HepG2 (cell line): Measurements from ENCODE around the gene TRPV4. TPM values are rescaled to one million over a fixed set of nuclear protein-coding genes. Genes with fewer than 3 reads are reported as not detected.

ENCODE experiments used
- AGO1 ChIP-seq: fragments of 200-400 bp; formaldehyde crosslinking; IDR thresholded peaks from 2 replicates; pipeline ENCODE4 v1.6.1; 2017; ENCODE audit warnings: mild to moderate bottlenecking, low read depth, low read length, moderate library complexity; ENCODE audit not compliant: poor library complexity, severe bottlenecking
- ATAD3A ChIP-seq: sonication (generic); formaldehyde crosslinking; IDR thresholded peaks from 2 replicates; pipeline ENCODE4 v1.4.0; 2020; ENCODE audit warnings: missing genetic modification reagents
- CEBPG ChIP-seq: IDR thresholded peaks from 2 replicates; pipeline ENCODE4 v1.6.1; 2016
- FOXP4 ChIP-seq: sonication (generic); formaldehyde crosslinking; IDR thresholded peaks from 2 replicates; pipeline ENCODE4 v1.4.0; 2020; ENCODE audit warnings: missing genetic modification reagents
- HMG20B ChIP-seq: conservative IDR thresholded peaks from 2 replicates; pipeline ENCODE4 v1.6.1; 2016; ENCODE audit warnings: missing genetic modification reagents, missing compliant biosample characterization
- MLXIP ChIP-seq: sonication (generic); formaldehyde crosslinking; IDR thresholded peaks from 2 replicates; pipeline ENCODE4 v1.9.0; 2021; ENCODE audit warnings: missing genetic modification reagents, borderline replicate concordance
- NFE2L1 ChIP-seq: sonication (generic); formaldehyde crosslinking; IDR thresholded peaks from 2 replicates; pipeline ENCODE4 v1.4.0; 2020; ENCODE audit warnings: missing genetic modification reagents, mild to moderate bottlenecking, borderline replicate concordance
- SMAD1 ChIP-seq: sonication (generic); formaldehyde crosslinking; IDR thresholded peaks from 2 replicates; pipeline ENCODE4 v1.4.0; 2020; ENCODE audit warnings: missing genetic modification reagents, low read depth, mild to moderate bottlenecking, borderline replicate concordance
- SP5 ChIP-seq: IDR thresholded peaks from 2 replicates; pipeline ENCODE4 v1.6.1; 2016; ENCODE audit warnings: low read depth, borderline replicate concordance
- ZMYM3 ChIP-seq: sonication (generic); formaldehyde crosslinking; IDR thresholded peaks from 2 replicates; pipeline ENCODE4 v1.5.1; 2020; ENCODE audit warnings: mild to moderate bottlenecking, missing genetic modification reagents
- ZNF10 ChIP-seq: sonication (generic); formaldehyde crosslinking; IDR thresholded peaks from 2 replicates; pipeline ENCODE4 v1.4.0; 2020; ENCODE audit warnings: mild to moderate bottlenecking, low read depth, missing genetic modification reagents, borderline replicate concordance
- ZNF280D ChIP-seq: sonication (generic); formaldehyde crosslinking; IDR thresholded peaks from 2 replicates; pipeline ENCODE4 v1.5.1; 2020; ENCODE audit warnings: mild to moderate bottlenecking, missing genetic modification reagents
- ZNF282 ChIP-seq: fragments of 450-650 bp; IDR thresholded peaks from 2 replicates; pipeline ENCODE4 v1.6.1; 2018; ENCODE audit not compliant: partially characterized antibody
- ZNF543 ChIP-seq: sonication (generic); formaldehyde crosslinking; IDR thresholded peaks from 2 replicates; pipeline ENCODE4 v1.4.0; 2020; ENCODE audit warnings: mild to moderate bottlenecking, missing genetic modification reagents
- ZNF564 ChIP-seq: sonication (generic); formaldehyde crosslinking; IDR thresholded peaks from 2 replicates; pipeline ENCODE4 v1.8.1; 2023; ENCODE audit warnings: mild to moderate bottlenecking, missing genetic modification reagents
- ZNF687 ChIP-seq: sonication (generic); formaldehyde crosslinking; IDR thresholded peaks from 2 replicates; pipeline ENCODE4 v1.5.1; 2020; ENCODE audit warnings: mild to moderate bottlenecking, missing genetic modification reagents, moderate library complexity
- ZNF781 ChIP-seq: sonication (generic); formaldehyde crosslinking; IDR thresholded peaks from 2 replicates; pipeline ENCODE4 v1.5.1; 2020; ENCODE audit warnings: borderline replicate concordance, mild to moderate bottlenecking, missing genetic modification reagents; ENCODE audit errors: not compliant biosample characterization
- polyA plus RNA-seq, 8 experiments: library from polyadenylated mRNA; depleted of rRNA in 3 of 8; stranded (reverse) in 7 of 8; unstranded in 1 of 8; fragments of >200 nt; fragmentation: Illumina TruSeq in 4 of 8; extraction: Trizol in 4 of 8; gene quantifications; 2 replicates each; pipeline versions ENCODE4 v1.2.1 to v1.2.3, GENCODE V29; 2011 to 2016; ENCODE audit warnings: low read depth in 4 of 8, missing spikeins in 1 of 8, mixed read lengths in 1 of 8; ENCODE audit not compliant: insufficient read depth in 1 of 8
- total RNA-seq, 5 experiments: library from RNA; depleted of rRNA; stranded (reverse); fragments of >200 nt; fragmentation: Illumina TruSeq; extraction: Trizol; gene quantifications; 2 replicates each; pipeline ENCODE4 v1.2.3, GENCODE V29; 2016; ENCODE audit warnings: low read depth in 1 of 5

TRPV4 gene
- total and polyA plus RNA-seq, 2 of the 13 experiments (the other 11 are each of a cell fraction or from before 2014, with no cell fraction given): 0.66 to 4.7 TPM

GRCh38 chr12:109741286-109741969, 91.8 kb downstream of the TRPV4 start (continued):
- TF ChIP-seq ZNF687 (no peak), ZNF564 (CRISPR knock-in tag) (0 out of 2 replicates have a peak, but pooled peaks have one; percentile 13), AGO1 (no peak), ATAD3A (CRISPR knock-in tag) (peak; percentile 39; the same call in 1 of the 2 replicates), NFE2L1 (CRISPR knock-in tag) (no peak), CEBPG (CRISPR knock-in tag) (no peak), SP5 (CRISPR knock-in tag) (no peak), ZNF781 (CRISPR knock-in tag) (no peak), MLXIP (CRISPR knock-in tag) (no peak), ZNF10 (no peak), HMG20B (no peak), FOXP4 (CRISPR knock-in tag) (no peak), ZMYM3 (peak; percentile 95; the same call in 1 of the 2 replicates), ZNF282 (no peak), ZNF280D (CRISPR knock-in tag) (0 out of 2 replicates have a peak, but pooled peaks have one; percentile 7), ZNF543 (CRISPR knock-in tag) (no peak), SMAD1 (CRISPR knock-in tag) (0 out of 2 replicates have a peak, but pooled peaks have one; percentile 60)
